Astrocyte (in vitro differentiated cells and primary cell): ENCODE measurements around the gene MAN1C1.
A peak's percentile ranks its signal among the peaks of the same experiment; 100 is the strongest.

Experiments used
- EZH2 ChIP-seq: IDR thresholded peaks from 2 replicates; pipeline ENCODE4 v1.6.1; 2012; ENCODE audit warnings: mild to moderate bottlenecking, low read length, inconsistent platforms; ENCODE audit not compliant: insufficient read depth
- TF ChIP-seq, protein P1 (sequence below): IDR thresholded peaks from 2 replicates; pipeline ENCODE4 v1.5.1; 2011; ENCODE audit warnings: low read depth, mild to moderate bottlenecking, inconsistent platforms, low read length, moderate library complexity; ENCODE audit not compliant: insufficient read depth

- TF ChIP-seq, protein P1, sequence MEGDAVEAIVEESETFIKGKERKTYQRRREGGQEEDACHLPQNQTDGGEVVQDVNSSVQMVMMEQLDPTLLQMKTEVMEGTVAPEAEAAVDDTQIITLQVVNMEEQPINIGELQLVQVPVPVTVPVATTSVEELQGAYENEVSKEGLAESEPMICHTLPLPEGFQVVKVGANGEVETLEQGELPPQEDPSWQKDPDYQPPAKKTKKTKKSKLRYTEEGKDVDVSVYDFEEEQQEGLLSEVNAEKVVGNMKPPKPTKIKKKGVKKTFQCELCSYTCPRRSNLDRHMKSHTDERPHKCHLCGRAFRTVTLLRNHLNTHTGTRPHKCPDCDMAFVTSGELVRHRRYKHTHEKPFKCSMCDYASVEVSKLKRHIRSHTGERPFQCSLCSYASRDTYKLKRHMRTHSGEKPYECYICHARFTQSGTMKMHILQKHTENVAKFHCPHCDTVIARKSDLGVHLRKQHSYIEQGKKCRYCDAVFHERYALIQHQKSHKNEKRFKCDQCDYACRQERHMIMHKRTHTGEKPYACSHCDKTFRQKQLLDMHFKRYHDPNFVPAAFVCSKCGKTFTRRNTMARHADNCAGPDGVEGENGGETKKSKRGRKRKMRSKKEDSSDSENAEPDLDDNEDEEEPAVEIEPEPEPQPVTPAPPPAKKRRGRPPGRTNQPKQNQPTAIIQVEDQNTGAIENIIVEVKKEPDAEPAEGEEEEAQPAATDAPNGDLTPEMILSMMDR: no peak
- peak; percentile 27 for TF ChIP-seq EZH2
Observed at GRCh38 chr1:25573591-25573930, 43.0 kb upstream of the MAN1C1 start.
